Mesodermal cell (in vitro differentiated cells): ENCODE results near the gene YAF2.
"Not testable (repeated sequence)": the region's sequence is repeated elsewhere in the genome, so short reads cannot be mapped to it uniquely, and the experiment has no call there.

ENCODE experiments used
- H3K27ac ChIP-seq: 2 replicates; pipeline ENCODE4 v1.7.0; 2013; ENCODE audit warnings: mild to moderate bottlenecking, low read depth, low read length, moderate library complexity; ENCODE audit not compliant: severe bottlenecking
- H3K36me3 ChIP-seq: 2 replicates; pipeline ENCODE4 v1.7.1; 2013; ENCODE audit warnings: mild to moderate bottlenecking, low read length, moderate library complexity; ENCODE audit not compliant: control insufficient read depth, insufficient read depth
- H3K4me1 ChIP-seq: one replicate; pipeline ENCODE4 v1.7.1; 2013; ENCODE audit warnings: mild to moderate bottlenecking, low read length; ENCODE audit not compliant: insufficient read depth, control insufficient read depth, poor library complexity, severe bottlenecking
- H3K4me3 ChIP-seq: 2 replicates; pipeline ENCODE4 v1.7.0; 2013; ENCODE audit warnings: low read length, control low read depth, mild to moderate bottlenecking; ENCODE audit not compliant: insufficient read depth, poor library complexity, severe bottlenecking; ENCODE audit errors: extremely low read depth
- H3K9me3 ChIP-seq: 2 replicates; pipeline ENCODE4 v1.7.1; 2013; ENCODE audit warnings: mild to moderate bottlenecking, low read length, moderate library complexity; ENCODE audit not compliant: control insufficient read depth
- WGBS, 2 experiments: methylation state at CpG; one replicate each; pipeline ENCODE4 v1.1.5; 2013; ENCODE audit warnings: missing lambda C conversion rate in 2 of 2; ENCODE audit not compliant: insufficient coverage in 2 of 2; 5-methylcytosine and 5-hydroxymethylcytosine counted together

Gene YAF2

DNA sequence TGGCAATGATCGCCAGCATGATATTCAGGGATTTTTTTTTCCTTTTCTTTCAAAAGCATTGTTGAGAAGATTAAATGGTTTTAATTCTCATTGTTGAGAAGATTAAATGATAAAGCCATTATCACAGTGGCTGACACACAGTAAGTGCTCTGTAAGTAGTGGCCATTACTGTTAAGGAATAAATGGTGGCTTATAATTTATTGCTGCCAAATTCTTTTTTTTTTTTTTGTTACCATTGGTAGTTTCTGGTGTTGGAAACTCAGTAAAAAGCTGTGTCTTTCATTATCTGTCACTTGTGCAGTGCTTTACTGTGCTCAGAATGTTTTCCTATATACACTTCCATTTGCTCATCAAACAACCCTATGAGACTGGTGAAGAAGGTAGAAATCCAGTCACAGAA lies 15.3 kb downstream of the YAF2 start:
- WGBS, 2 experiments: 100% methylated on average over 1 of the region's 1 CpG; no CpG with 5 or more reads in 1 of the 2 experiments
- Histone ChIP-seq H3K36me3 (peaks cover 11% of the 10 kb centered on the region), H3K9me3 (peaks cover 5% of the 10 kb centered on the region), H3K27ac (no peak overlapping the region), H3K4me3 (no peak overlapping the region), H3K4me1 (peaks cover 6% of the 10 kb centered on the region)

DNA sequence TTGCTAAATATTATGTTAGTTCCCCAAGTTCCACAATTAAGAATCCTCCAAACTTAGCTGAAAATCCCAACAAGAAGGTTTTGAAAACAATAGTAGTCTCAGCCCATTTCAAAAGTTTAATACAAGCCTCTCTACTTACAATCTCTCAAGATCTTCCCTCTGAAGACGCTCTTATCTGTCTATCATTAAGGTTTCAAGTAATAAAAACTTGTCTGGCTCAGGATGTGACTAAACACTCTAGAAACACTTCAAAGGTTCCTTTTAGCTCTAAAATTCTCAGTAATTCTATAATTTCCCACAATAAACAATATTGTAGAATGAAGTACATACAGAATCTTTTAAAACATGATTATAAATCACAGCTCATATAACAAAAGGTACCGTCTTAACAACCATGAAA lies 16.3 kb downstream of the YAF2 start:
- no peak overlapping the region for H3K27ac ChIP-seq

DNA sequence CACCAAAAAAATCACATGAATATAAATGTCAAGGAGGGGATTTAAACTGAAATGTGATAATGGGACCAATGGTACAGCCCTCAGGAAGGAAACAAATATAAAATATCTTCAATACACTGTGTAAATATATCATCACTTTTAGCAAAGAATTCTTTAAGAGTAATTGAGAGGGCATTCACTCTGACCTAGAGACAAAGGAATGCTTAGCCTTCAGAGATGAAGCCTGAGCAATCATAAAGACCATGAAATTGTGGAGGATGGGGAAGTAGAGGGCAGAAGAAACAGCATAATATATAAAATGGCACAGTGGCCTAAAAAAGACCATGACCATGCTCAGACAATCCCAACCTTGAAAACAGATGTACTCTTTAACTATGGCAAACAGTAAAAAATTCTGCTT lies 20.4 kb downstream of the YAF2 start:
- H3K4me1 ChIP-seq: peaks cover 6% of the 10 kb centered on the region
- no peak overlapping the region for H3K27ac ChIP-seq
- no peaks in the 10 kb centered on the region for H3K9me3 ChIP-seq
- no peaks in the 10 kb centered on the region for H3K36me3 ChIP-seq
- H3K4me3 ChIP-seq: no peak overlapping the region

More for the DNA sequence above, 16.3 kb downstream of the YAF2 start:
- H3K4me3 ChIP-seq: no peak overlapping the region
- WGBS, 2 experiments: 63 to 100% methylated on average over 1 of the region's 2 CpGs
- peaks cover 11% of the 10 kb centered on the region for H3K36me3 ChIP-seq
- peaks cover 6% of the 10 kb centered on the region for H3K4me1 ChIP-seq
- H3K9me3 ChIP-seq: peaks cover 5% of the 10 kb centered on the region

DNA sequence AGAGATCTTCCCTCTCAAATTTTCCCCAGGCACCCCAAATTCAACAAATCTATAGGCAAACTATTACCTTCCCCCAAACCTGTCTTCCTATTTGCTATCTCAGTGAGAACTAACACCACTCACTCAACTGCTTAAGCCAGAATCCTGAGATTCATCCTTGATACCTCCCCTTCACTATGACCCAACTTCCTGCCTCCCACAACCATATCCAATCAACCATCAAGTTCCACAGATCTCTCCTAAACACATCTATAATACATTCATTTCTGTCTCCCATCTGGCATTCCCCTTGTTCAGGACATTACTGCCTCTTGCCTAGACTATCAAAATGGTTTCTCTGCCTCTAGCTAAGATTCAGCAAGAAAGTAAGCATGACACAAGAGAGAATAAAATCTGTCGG lies 21.3 kb downstream of the YAF2 start:
- no CpG with 5 or more reads among the region's 1 CpG for WGBS, 2 experiments
- Histone ChIP-seq H3K4me3 (no peak overlapping the region), H3K9me3 (no peaks in the 10 kb centered on the region), H3K27ac (no peak overlapping the region), H3K4me1 (peaks cover 4% of the 10 kb centered on the region), H3K36me3 (no peaks in the 10 kb centered on the region)

DNA sequence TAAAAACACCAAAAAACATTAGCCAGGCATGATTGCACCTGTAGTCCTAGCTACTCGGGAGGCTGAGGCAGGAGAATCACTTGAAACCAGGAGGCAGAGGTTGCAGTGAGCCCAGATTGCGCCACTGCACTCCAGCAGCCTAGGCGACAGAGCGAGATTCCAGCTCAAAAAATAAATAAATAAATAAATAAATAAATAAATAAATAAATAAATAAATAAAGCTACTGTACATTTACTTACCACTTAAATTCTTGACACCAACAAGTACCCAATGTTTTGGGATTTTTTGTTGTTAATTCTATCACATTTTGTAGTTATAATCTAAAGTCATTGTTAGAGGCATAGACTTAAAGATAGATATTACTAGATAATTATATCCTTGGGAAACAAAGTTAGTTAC lies 22.3 kb downstream of the YAF2 start:
- H3K4me3 ChIP-seq, H3K36me3 ChIP-seq, H3K9me3 ChIP-seq, H3K4me1 ChIP-seq, H3K27ac ChIP-seq: not testable (repeated sequence)
- WGBS, 2 experiments: 85% methylated on average over 1 of the region's 4 CpGs; no CpG with 5 or more reads in 1 of the 2 experiments

DNA sequence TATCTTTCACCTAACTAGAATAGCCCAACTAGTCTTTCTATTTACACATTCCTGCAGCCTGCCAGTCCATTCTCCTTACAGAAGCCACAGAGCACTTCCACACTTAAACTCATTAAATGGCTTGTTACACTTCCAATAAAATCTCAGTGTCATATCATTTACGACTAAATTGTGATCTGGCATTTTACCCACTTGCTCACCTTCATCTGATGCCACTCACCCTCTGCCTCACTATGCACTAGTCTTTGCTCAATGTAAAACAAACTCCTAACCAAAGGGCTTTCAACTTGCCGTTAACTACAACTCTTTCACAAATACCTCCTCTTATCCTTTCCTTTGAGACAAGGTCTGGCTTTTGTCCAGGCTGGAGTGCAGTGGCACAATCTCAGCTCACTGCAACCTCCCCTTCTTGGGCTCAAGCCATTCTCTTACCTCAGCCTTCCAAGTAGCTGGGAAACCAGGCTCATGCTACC lies 24.1 kb downstream of the YAF2 start:
- no peak overlapping the region for H3K4me3 ChIP-seq
- H3K4me1 ChIP-seq: no peaks in the 10 kb centered on the region
- H3K36me3 ChIP-seq: peaks cover 14% of the 10 kb centered on the region
- no peaks in the 10 kb centered on the region for H3K9me3 ChIP-seq
- 91 to 93% methylated on average over 2 of the region's 2 CpGs for WGBS, 2 experiments
- H3K27ac ChIP-seq: peak overlapping the region; percentile 62

DNA sequence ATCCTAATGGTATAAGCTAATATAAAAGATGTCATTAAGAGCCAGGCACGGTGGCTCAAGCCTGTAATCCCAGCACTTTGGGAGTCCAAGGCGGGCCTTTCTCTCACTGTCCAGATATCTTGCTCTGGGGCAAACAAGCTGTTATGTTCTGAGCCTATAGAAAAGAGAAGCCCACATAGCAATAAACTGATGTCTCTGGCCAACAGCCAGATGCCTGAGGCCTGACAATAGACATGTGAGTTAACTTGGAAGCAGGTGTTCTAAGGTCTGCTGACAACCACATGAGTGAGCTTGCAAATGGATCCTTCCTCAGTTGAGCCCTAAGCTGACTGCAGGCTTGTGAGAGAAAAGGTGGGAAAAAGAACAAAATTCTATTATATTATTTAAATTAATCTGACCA lies 25.0 kb downstream of the YAF2 start:
- Histone ChIP-seq H3K4me3 (no peak overlapping the region), H3K4me1 (no peaks in the 10 kb centered on the region), H3K27ac (no peak overlapping the region), H3K36me3 (peaks cover 14% of the 10 kb centered on the region), H3K9me3 (no peaks in the 10 kb centered on the region)
- 84% methylated on average over 2 of the region's 2 CpGs; no CpG with 5 or more reads in 1 of the 2 experiments for WGBS, 2 experiments

DNA sequence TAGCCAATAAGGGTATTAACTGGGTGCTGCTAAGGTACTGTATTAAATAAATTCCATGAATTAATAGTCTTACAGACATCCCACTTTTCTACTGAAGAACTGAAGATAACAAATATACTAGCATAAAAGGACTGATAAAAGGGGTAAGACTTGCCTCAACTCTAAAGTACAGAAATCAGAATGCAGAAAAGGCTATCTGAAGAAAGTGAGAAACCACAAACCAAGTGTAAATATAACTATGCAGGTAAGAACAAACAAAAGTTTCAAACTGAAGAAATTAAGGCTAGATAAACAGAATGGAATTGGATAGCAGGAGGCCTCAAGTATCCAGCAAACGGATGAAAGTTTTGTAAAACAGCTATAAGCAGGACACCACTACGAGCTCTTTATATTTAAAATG lies 29.5 kb downstream of the YAF2 start:
- H3K27ac ChIP-seq: no peak overlapping the region
- no peak overlapping the region for H3K4me3 ChIP-seq
- H3K9me3 ChIP-seq: no peaks in the 10 kb centered on the region
- no peaks in the 10 kb centered on the region for H3K4me1 ChIP-seq
- peaks cover 22% of the 10 kb centered on the region for H3K36me3 ChIP-seq
- WGBS, 2 experiments: 100% methylated on average over 1 of the region's 2 CpGs; no CpG with 5 or more reads in 1 of the 2 experiments

DNA sequence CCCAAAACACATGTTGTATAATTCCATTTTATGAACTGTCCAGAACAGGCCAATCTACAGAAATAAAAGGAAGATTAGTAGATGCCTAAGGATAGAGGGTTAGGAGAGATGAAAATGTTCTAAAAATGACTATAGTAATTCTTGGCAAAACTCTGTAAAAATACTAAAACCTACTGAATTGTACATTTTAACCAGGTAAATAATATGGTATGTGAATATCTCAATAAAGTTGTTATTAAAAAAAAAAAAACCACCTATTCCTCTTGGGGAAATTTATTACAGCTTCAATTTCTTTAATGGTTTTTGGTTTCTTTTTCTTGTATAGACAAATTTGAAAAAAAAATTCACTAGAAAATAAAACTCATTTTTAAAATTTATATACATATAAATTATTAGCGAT lies 33.2 kb downstream of the YAF2 start:
- Histone ChIP-seq H3K27ac (no peak overlapping the region), H3K36me3 (peaks cover 22% of the 10 kb centered on the region), H3K4me1 (no peaks in the 10 kb centered on the region), H3K9me3 (no peaks in the 10 kb centered on the region), H3K4me3 (no peak overlapping the region)
- WGBS, 2 experiments: no CpG with 5 or more reads among the region's 1 CpG

DNA sequence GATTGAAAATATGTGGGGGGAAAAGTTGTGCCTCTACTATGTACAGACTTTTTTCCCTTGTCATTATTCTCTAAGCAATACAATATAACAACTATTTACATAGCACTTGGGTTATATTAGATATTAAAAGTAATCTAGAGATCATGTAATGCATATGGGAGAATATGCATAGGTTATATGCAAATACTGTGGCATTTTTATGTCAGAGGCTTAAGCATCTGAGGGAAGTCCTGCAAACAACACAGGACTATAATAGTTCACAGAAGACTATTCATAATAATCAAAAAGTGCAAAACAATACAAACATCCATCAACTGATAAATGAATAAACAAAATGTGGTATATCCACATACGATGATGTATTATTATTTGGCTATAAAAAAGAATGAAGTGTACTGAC lies 33.7 kb downstream of the YAF2 start:
- no peak overlapping the region for H3K4me3 ChIP-seq
- H3K4me1 ChIP-seq: no peaks in the 10 kb centered on the region
- H3K27ac ChIP-seq: no peak overlapping the region
- no CpG with 5 or more reads among the region's 1 CpG for WGBS, 2 experiments
- peaks cover 17% of the 10 kb centered on the region for H3K36me3 ChIP-seq
- no peaks in the 10 kb centered on the region for H3K9me3 ChIP-seq

DNA sequence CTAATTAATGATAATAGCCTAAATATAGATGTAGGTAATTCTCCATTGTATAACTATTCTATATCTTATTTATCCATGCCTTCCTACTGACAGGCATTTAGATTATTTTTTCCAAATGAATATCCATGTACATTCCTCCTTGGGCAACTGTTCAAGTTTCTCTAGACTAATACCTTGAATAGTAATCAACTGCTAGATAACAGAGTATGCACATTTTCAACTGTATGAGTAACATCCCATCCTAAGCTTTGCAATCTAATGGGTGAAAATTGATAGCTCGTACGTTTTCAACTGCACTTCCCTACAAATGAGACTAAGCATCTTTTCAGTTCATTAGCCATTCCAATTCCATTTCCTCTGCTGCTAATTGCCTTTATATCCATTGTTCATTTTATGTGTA lies 37.0 kb downstream of the YAF2 start:
- no peaks in the 10 kb centered on the region for H3K9me3 ChIP-seq
- no peak overlapping the region for H3K27ac ChIP-seq
- H3K4me1 ChIP-seq: no peaks in the 10 kb centered on the region
- 87% methylated on average over 2 of the region's 2 CpGs; no CpG with 5 or more reads in 1 of the 2 experiments for WGBS, 2 experiments
- H3K4me3 ChIP-seq: no peak overlapping the region
- peaks cover 18% of the 10 kb centered on the region for H3K36me3 ChIP-seq
